Smooth muscle cell (in vitro differentiated cells): Measurements from ENCODE around the gene CHGA. TPM values are rescaled to one million over a fixed set of nuclear protein-coding genes. Genes with fewer than 3 reads are reported as not detected.

Experiments
- DNase-seq: peaks from one replicate; lab custom pipeline; 2025; ENCODE audit not compliant: unreplicated experiment; lab: John Stamatoyannopoulos, UW
- H2AFZ ChIP-seq: fragments of 200-600 bp; sonication (generic); 2 replicates; pipeline ENCODE4 v1.6.0; 2016; ENCODE audit warnings: antibody characterized with exemption, low read depth, mild to moderate bottlenecking
- H3F3A ChIP-seq: fragments of 200-600 bp; sonication (generic); 2 replicates; pipeline ENCODE4 v1.6.0; 2017; ENCODE audit warnings: antibody characterized with exemption, low read depth
- H3K27ac ChIP-seq: fragments of 200-600 bp; sonication (generic); 2 replicates; pipeline ENCODE4 v1.5.1; 2016; ENCODE audit warnings: low read depth, mild to moderate bottlenecking
- H3K27me3 ChIP-seq: fragments of 200-600 bp; sonication (generic); 2 replicates; pipeline ENCODE4 v1.6.1; 2016; ENCODE audit warnings: low read depth, mild to moderate bottlenecking
- H3K36me3 ChIP-seq: fragments of 200-600 bp; sonication (generic); 2 replicates; pipeline ENCODE4 v1.5.1; 2016; ENCODE audit warnings: low read depth
- H3K4me1 ChIP-seq: fragments of 200-600 bp; sonication (generic); 2 replicates; pipeline ENCODE4 v1.5.1; 2016; ENCODE audit warnings: low read depth
- H3K4me2 ChIP-seq: fragments of 200-600 bp; sonication (generic); 2 replicates; pipeline ENCODE4 v1.6.0; 2016; ENCODE audit warnings: mild to moderate bottlenecking
- H3K4me3 ChIP-seq: fragments of 200-600 bp; sonication (generic); 2 replicates; pipeline ENCODE4 v1.5.1; 2016; ENCODE audit warnings: mild to moderate bottlenecking
- H3K79me2 ChIP-seq: fragments of 200-600 bp; sonication (generic); 2 replicates; pipeline ENCODE4 v1.6.0; 2016; ENCODE audit warnings: low read depth, mild to moderate bottlenecking
- H3K9ac ChIP-seq: fragments of 200-600 bp; sonication (generic); 2 replicates; pipeline ENCODE4 v1.6.0; 2016; ENCODE audit warnings: low read depth
- H3K9me3 ChIP-seq: fragments of 200-600 bp; sonication (generic); replicated peaks from 2 replicates; pipeline ENCODE4 v1.5.1; 2016; ENCODE audit warnings: low read depth
- H4K20me1 ChIP-seq: fragments of 200-600 bp; sonication (generic); 2 replicates; pipeline ENCODE4 v1.6.0; 2016; ENCODE audit warnings: low read depth
- WGBS: methylation state at CpG from one replicate; pipeline ENCODE4 v1.1.7; 2016; ENCODE audit warnings: low lambda C conversion rate; 5-methylcytosine and 5-hydroxymethylcytosine counted together
- polyA plus RNA-seq: library from polyadenylated mRNA; unstranded; fragments of >200 nt; fragmentation: Nextera tagmentation; extraction: Ambion mirVana; gene quantifications from 2 replicates; pipeline ENCODE4 v1.2.1, GENCODE V29; 2016
- total RNA-seq: library from RNA; depleted of rRNA; stranded (reverse); fragments of >200 nt; gene quantifications from 2 replicates; pipeline ENCODE4 v1.2.3, GENCODE V29; 2014
- TF ChIP-seq, protein P1 (sequence below): fragments of 200-600 bp; sonication (generic); IDR thresholded peaks from 2 replicates; pipeline ENCODE4 v1.5.1; 2017; ENCODE audit warnings: borderline replicate concordance, mild to moderate bottlenecking, antibody characterized with exemption; ENCODE audit not compliant: insufficient read depth, poor library complexity, severe bottlenecking

CHGA gene
- total and polyA plus RNA-seq, 2 experiments from 2014 or later: not detected

GRCh38 chr14:92906823-92907222 is 16.1 kb upstream of the CHGA start:
- H3K4me2 ChIP-seq: no peak overlapping the region
- no peak overlapping the region for H3K9ac ChIP-seq
- H3F3A ChIP-seq: no peaks in the 10 kb centered on the region
- no peaks in the 10 kb centered on the region for H3K79me2 ChIP-seq
- H2AFZ ChIP-seq: no peak overlapping the region
- no peaks in the 10 kb centered on the region for H3K9me3 ChIP-seq
- peaks cover 29% of the 10 kb centered on the region for H3K27me3 ChIP-seq
- no peak overlapping the region for H3K27ac ChIP-seq
- 83% methylated on average over 6 of the region's 6 CpGs for WGBS
- H3K36me3 ChIP-seq: no peaks in the 10 kb centered on the region
- H3K4me3 ChIP-seq: no peak overlapping the region
- TF ChIP-seq, protein P1, sequence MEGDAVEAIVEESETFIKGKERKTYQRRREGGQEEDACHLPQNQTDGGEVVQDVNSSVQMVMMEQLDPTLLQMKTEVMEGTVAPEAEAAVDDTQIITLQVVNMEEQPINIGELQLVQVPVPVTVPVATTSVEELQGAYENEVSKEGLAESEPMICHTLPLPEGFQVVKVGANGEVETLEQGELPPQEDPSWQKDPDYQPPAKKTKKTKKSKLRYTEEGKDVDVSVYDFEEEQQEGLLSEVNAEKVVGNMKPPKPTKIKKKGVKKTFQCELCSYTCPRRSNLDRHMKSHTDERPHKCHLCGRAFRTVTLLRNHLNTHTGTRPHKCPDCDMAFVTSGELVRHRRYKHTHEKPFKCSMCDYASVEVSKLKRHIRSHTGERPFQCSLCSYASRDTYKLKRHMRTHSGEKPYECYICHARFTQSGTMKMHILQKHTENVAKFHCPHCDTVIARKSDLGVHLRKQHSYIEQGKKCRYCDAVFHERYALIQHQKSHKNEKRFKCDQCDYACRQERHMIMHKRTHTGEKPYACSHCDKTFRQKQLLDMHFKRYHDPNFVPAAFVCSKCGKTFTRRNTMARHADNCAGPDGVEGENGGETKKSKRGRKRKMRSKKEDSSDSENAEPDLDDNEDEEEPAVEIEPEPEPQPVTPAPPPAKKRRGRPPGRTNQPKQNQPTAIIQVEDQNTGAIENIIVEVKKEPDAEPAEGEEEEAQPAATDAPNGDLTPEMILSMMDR: no peak
- no peak for DNase-seq
- H4K20me1 ChIP-seq: no peaks in the 10 kb centered on the region
- H3K4me1 ChIP-seq: no peaks in the 10 kb centered on the region

DNA sequence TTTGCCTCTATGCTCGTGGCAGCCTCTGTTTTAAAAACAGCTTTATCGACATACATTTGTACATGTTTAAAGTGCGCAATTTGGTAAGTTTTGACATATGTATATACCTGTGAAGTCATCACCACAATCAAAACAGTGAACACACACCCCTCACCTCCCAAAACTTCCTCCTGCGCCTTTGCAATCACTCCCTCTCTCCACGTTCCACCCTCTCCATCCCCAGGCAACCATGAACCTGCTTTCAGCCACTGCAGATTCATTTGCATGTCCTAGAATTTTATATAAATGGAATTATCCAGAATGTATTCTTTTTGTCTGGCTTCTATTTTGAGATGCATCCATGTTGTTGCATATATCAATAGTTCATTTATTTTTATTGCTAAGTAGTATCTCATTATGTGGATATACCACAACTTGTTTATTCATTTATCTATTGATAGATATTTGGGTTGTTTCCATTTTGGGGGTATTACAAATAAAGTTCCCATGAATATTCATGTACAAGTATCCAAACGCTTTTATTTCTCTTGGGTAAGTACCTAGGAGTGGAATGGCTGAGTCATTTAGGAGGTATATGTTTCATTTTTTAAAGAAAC is 15.5 kb upstream of the CHGA start:
- H4K20me1 ChIP-seq: no peaks in the 10 kb centered on the region
- H3K79me2 ChIP-seq: no peaks in the 10 kb centered on the region
- H3K27ac ChIP-seq: no peak overlapping the region
- no peak overlapping the region for H3K9ac ChIP-seq
- H3K9me3 ChIP-seq: no peaks in the 10 kb centered on the region
- H3K4me1 ChIP-seq: no peaks in the 10 kb centered on the region
- H3K36me3 ChIP-seq: no peaks in the 10 kb centered on the region
- 78% methylated on average over 6 of the region's 6 CpGs for WGBS
- TF ChIP-seq, protein P1: no peak
- H3K4me3 ChIP-seq: no peak overlapping the region
- no peak for DNase-seq
- no peaks in the 10 kb centered on the region for H3F3A ChIP-seq
- H2AFZ ChIP-seq: no peak overlapping the region
- no peak overlapping the region for H3K4me2 ChIP-seq
- peaks cover 23% of the 10 kb centered on the region for H3K27me3 ChIP-seq

- Histone ChIP-seq H3K9ac (no peak overlapping the region), H3F3A (no peaks in the 10 kb centered on the region), H3K4me1 (no peaks in the 10 kb centered on the region), H3K9me3 (no peaks in the 10 kb centered on the region), H3K79me2 (no peaks in the 10 kb centered on the region), H2AFZ (no peak overlapping the region), H4K20me1 (no peaks in the 10 kb centered on the region), H3K27me3 (no peaks in the 10 kb centered on the region), H3K36me3 (no peaks in the 10 kb centered on the region), H3K27ac (no peak overlapping the region), H3K4me3 (no peak overlapping the region), H3K4me2 (no peak overlapping the region)
- WGBS: 8% methylated on average over 7 of the region's 7 CpGs
- TF ChIP-seq, protein P1: no peak
- DNase-seq: no peak
Measured at GRCh38 chr14:92914087-92914656, 8.8 kb upstream of the CHGA start.

- TF ChIP-seq, protein P1: no peak
- Histone ChIP-seq H3F3A (no peaks in the 10 kb centered on the region), H3K4me1 (no peaks in the 10 kb centered on the region), H3K27me3 (peaks cover 12% of the 10 kb centered on the region), H3K36me3 (no peaks in the 10 kb centered on the region), H3K4me3 (no peak overlapping the region), H4K20me1 (no peaks in the 10 kb centered on the region), H3K27ac (no peak overlapping the region), H3K9ac (no peak overlapping the region), H2AFZ (no peak overlapping the region), H3K79me2 (no peaks in the 10 kb centered on the region), H3K4me2 (no peak overlapping the region), H3K9me3 (no peaks in the 10 kb centered on the region)
- DNase-seq: no peak
- 86% methylated on average over 4 of the region's 4 CpGs for WGBS
Measured at GRCh38 chr14:92916201-92916600, 6.7 kb upstream of the CHGA start.
